CD8-positive, alpha-beta memory T cell (primary cell): ENCODE measurements around the gene ARHGEF18. TPM values are rescaled to one million over a fixed set of nuclear protein-coding genes. Genes with fewer than 3 reads are reported as not detected.

Source experiments
- CTCF ChIA-PET: fragments of 350-600 bp; sonication (Branson Sonifier 250); formaldehyde crosslinking; loops from one replicate; lab custom pipeline; 2021; ENCODE audit warnings: antibody characterized with exemption; lab: Charles Lee
- POLR2A ChIA-PET: fragments of 350-600 bp; sonication (Branson Sonifier 250); formaldehyde crosslinking; loops from one replicate; lab custom pipeline; 2021; ENCODE audit warnings: antibody characterized with exemption; lab: Charles Lee
- DNase-seq, 5 donors: peaks; one replicate each; pipeline versions ENCODE4 v3.0.0 to v3.0.0-alpha.2; 2020 to 2022; ENCODE audit warnings: mixed read lengths in 1 of 5
- H3K27ac ChIP-seq: one replicate; pipeline ENCODE4 v1.7.0; 2013; ENCODE audit warnings: low read depth, mild to moderate bottlenecking, low read length, moderate library complexity
- H3K27me3 ChIP-seq: 2 replicates; pipeline ENCODE4 v1.7.0; 2013; ENCODE audit warnings: low read length, mild to moderate bottlenecking; ENCODE audit not compliant: insufficient read depth, poor library complexity, severe bottlenecking
- H3K36me3 ChIP-seq: 2 replicates; pipeline ENCODE4 v1.7.0; 2013; ENCODE audit warnings: mild to moderate bottlenecking, low read length, moderate library complexity; ENCODE audit not compliant: insufficient read depth
- H3K4me1 ChIP-seq: 2 replicates; pipeline ENCODE4 v1.7.0; 2013; ENCODE audit warnings: mild to moderate bottlenecking, low read length, moderate library complexity; ENCODE audit not compliant: insufficient read depth
- H3K4me3 ChIP-seq: 2 replicates; pipeline ENCODE4 v1.7.0; 2013; ENCODE audit warnings: mild to moderate bottlenecking, low read length
- H3K9me3 ChIP-seq: 2 replicates; pipeline ENCODE4 v1.7.0; 2013; ENCODE audit warnings: mild to moderate bottlenecking, low read length
- H3K27ac Mint-ChIP-seq, 8 donors: one replicate each; pipeline ENCODE4 v1.8.0; 2020 to 2021; ENCODE audit warnings: mixed read lengths in 8 of 8, mild to moderate bottlenecking in 6 of 8, inconsistent platforms in 3 of 8, moderate library complexity in 3 of 8
- H3K27me3 Mint-ChIP-seq, 2 donors: one replicate each; pipeline ENCODE4 v1.8.0; 2020 to 2021; ENCODE audit warnings: mixed read lengths in 2 of 2, mild to moderate bottlenecking in 1 of 2, moderate library complexity in 1 of 2
- H3K36me3 Mint-ChIP-seq, 3 donors: one replicate each; pipeline ENCODE4 v1.8.0; 2020 to 2021; ENCODE audit warnings: mixed read lengths in 3 of 3, inconsistent platforms in 1 of 3, mild to moderate bottlenecking in 1 of 3
- H3K4me1 Mint-ChIP-seq, 3 donors: one replicate each; pipeline ENCODE4 v1.8.0; 2020 to 2021; ENCODE audit warnings: mixed read lengths in 3 of 3, inconsistent platforms in 1 of 3, mild to moderate bottlenecking in 1 of 3
- H3K4me3 Mint-ChIP-seq, 7 donors: one replicate each; pipeline ENCODE4 v1.8.0; 2020 to 2021; ENCODE audit warnings: mixed read lengths in 7 of 7, mild to moderate bottlenecking in 6 of 7, moderate library complexity in 4 of 7, inconsistent platforms in 2 of 7
- H3K9me3 Mint-ChIP-seq, 5 donors: one replicate each; pipeline ENCODE4 v1.8.0; 2020 to 2022; ENCODE audit warnings: mixed read lengths in 5 of 5, mild to moderate bottlenecking in 3 of 5, moderate library complexity in 2 of 5, inconsistent platforms in 1 of 5
- polyA plus RNA-seq: library from polyadenylated mRNA; unstranded; fragments of 300-500 nt; fragmentation: Illumina TruSeq; gene quantifications from one replicate; pipeline ENCODE4 v1.2.3, GENCODE V29; 2021
- total RNA-seq, 2 experiments: library from RNA; stranded (reverse); gene quantifications; one replicate each; pipeline ENCODE4 v1.2.3, GENCODE V29; 2021

ARHGEF18 gene
- total and polyA plus RNA-seq, 3 experiments from 2014 or later, result 9.6 to 53.3 (median 51.0) TPM

GRCh38 chr19:7385062-7385461 lies 36.3 kb downstream of the ARHGEF18 start:
- CTCF ChIA-PET, result interaction anchor here (0.8 kb wide), 1 partner anchor 40 kb away, joined by 3 read pairs; no protein-coding TSS in a partner anchor
- peaks cover 12 to 34% (median 24%) of the 10 kb centered on the region in 3 donors for H3K4me1 Mint-ChIP-seq
- no peak overlapping the region for H3K4me3 Mint-ChIP-seq
- no peak for DNase-seq
- peak overlapping the region in 3 of 8 donors; percentile 45 to 91 (median 79) for H3K27ac Mint-ChIP-seq
- Histone ChIP-seq H3K4me3 (no peak overlapping the region), H3K36me3 (peaks cover 35% of the 10 kb centered on the region), H3K27ac (no peak overlapping the region), H3K27me3 (no peaks in the 10 kb centered on the region), H3K4me1 (peaks cover 4% of the 10 kb centered on the region), H3K9me3 (no peaks in the 10 kb centered on the region)
- H3K9me3 Mint-ChIP-seq, result no peaks in the 10 kb centered on the region
- peaks cover 5 to 68% (median 6%) of the 10 kb centered on the region in 3 donors for H3K36me3 Mint-ChIP-seq
- POLR2A ChIA-PET, result interaction anchor here (0.9 kb wide), 1 partner anchor 31 kb away, joined by 4 read pairs; no protein-coding TSS in a partner anchor
- no peaks in the 10 kb centered on the region for H3K27me3 Mint-ChIP-seq

DNA sequence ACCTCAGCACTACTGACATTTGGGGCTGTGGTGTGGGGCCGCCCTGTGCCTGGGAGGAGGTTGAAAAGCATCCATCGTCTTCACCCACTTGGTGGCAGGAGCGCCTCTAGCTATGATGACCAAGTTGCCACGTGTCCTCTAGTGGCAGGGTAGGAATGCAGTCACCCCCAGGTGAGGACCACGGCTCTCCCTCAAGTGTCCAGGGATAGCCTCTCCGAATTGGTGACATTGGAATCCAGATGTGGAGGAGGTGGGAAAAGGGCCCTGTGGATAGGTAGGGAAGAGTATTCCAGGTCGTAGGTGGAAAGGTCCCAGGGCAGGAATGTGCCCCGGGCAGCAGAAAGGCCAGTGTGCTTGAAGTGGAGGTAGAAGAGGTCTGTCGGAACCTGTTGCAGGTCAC lies 37.6 kb downstream of the ARHGEF18 start:
- Mint-ChIP-seq H3K4me1 (peaks cover 6 to 26% (median 20%) of the 10 kb centered on the region in 3 donors), H3K36me3 (peaks cover under 1 to 68% (median 5%) of the 10 kb centered on the region in 3 donors), H3K27me3 (no peaks in the 10 kb centered on the region), H3K27ac (peak overlapping the region in 6 of 8 donors; percentile 7 to 75 (median 53)), H3K9me3 (no peaks in the 10 kb centered on the region), H3K4me3 (peak overlapping the region in 1 of 7 donors; percentile 3)
- H3K27me3 ChIP-seq, result no peaks in the 10 kb centered on the region
- ChIA-PET CTCF (no interaction called here), POLR2A (no interaction called here)
- H3K4me3 ChIP-seq, result no peak overlapping the region
- H3K9me3 ChIP-seq, result no peaks in the 10 kb centered on the region
- H3K4me1 ChIP-seq, result peaks cover 4% of the 10 kb centered on the region
- H3K27ac ChIP-seq, result no peak overlapping the region
- H3K36me3 ChIP-seq, result peaks cover 33% of the 10 kb centered on the region
- DNase-seq, result no peak

DNA sequence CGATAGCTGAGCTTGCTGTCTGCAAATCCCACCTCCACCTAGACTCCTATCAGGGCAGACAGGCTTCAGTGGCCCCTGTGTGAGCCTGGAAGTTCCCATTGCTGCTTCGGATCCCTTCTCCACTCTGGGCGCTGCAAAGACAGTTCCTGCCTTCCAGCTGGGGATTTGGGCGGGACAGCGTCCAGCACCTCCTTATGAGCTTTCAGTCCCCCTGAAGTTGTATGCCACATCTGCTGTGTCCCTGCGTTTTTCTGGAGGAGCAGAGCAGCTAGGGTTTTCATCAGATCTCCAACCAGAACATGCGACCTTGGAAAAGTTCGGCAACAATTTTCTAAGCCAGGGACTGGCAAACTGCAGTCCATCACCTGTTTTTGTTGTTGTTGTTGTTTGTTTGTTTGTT lies 38.0 kb downstream of the ARHGEF18 start:
- Histone ChIP-seq H3K9me3 (no peaks in the 10 kb centered on the region), H3K27ac (no peak overlapping the region), H3K27me3 (no peaks in the 10 kb centered on the region), H3K4me3 (no peak overlapping the region), H3K36me3 (peaks cover 38% of the 10 kb centered on the region), H3K4me1 (peaks cover 4% of the 10 kb centered on the region)
- H3K4me1 Mint-ChIP-seq, result peaks cover 6 to 26% (median 20%) of the 10 kb centered on the region in 3 donors
- peak overlapping the region in 3 of 7 donors; percentile 12 to 51 (median 46) for H3K4me3 Mint-ChIP-seq
- no peaks in the 10 kb centered on the region for H3K27me3 Mint-ChIP-seq
- no peak for DNase-seq
- H3K27ac Mint-ChIP-seq, result peak overlapping the region in 5 of 8 donors; percentile 50 to 75 (median 62)
- POLR2A ChIA-PET, result no interaction called here
- peaks cover 3 to 70% (median 7%) of the 10 kb centered on the region in 3 donors for H3K36me3 Mint-ChIP-seq
- H3K9me3 Mint-ChIP-seq, result no peaks in the 10 kb centered on the region
- CTCF ChIA-PET, result interaction anchor here (1.2 kb wide), 1 partner anchor 32 kb away, joined by 4 read pairs; no protein-coding TSS in a partner anchor

DNA sequence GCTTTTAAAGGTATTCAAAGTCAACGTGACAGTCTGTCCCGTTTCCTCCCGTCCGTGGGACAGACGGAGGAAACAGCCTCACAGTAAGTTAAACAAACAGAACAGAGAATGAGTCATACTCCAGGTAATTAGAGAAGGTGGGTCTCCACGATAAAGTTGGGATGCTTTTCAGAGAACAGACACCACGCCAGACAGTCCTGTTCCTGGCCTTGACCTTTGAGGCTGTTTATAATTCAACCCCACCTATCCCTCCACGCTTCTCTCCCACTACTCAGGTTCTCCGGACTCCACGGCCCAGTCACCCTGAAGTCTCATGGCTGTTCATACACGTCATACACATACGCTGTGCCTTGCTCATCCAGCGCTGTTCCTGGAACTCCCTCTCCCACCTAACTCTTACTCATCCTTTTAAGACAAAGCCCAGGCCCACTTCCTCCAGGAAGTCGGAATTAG lies 42.5 kb downstream of the ARHGEF18 start:
- Mint-ChIP-seq H3K4me1 (peaks cover 24 to 39% (median 36%) of the 10 kb centered on the region in 3 donors), H3K4me3 (peak overlapping the region in 1 of 7 donors; percentile 42), H3K36me3 (peaks cover 3 to 51% (median 10%) of the 10 kb centered on the region in 3 donors), H3K27ac (peak overlapping the region in 5 of 8 donors; percentile 8 to 66 (median 28)), H3K27me3 (peaks cover 0 to 1% of the 10 kb centered on the region in 2 donors), H3K9me3 (no peaks in the 10 kb centered on the region)
- no peak for DNase-seq
- ChIA-PET POLR2A (no interaction called here), CTCF (no interaction called here)
- H3K4me3 ChIP-seq, result no peak overlapping the region
- H3K36me3 ChIP-seq, result peaks cover 17% of the 10 kb centered on the region
- H3K4me1 ChIP-seq, result peaks cover 31% of the 10 kb centered on the region
- no peaks in the 10 kb centered on the region for H3K9me3 ChIP-seq
- no peaks in the 10 kb centered on the region for H3K27me3 ChIP-seq
- H3K27ac ChIP-seq, result no peak overlapping the region

DNA sequence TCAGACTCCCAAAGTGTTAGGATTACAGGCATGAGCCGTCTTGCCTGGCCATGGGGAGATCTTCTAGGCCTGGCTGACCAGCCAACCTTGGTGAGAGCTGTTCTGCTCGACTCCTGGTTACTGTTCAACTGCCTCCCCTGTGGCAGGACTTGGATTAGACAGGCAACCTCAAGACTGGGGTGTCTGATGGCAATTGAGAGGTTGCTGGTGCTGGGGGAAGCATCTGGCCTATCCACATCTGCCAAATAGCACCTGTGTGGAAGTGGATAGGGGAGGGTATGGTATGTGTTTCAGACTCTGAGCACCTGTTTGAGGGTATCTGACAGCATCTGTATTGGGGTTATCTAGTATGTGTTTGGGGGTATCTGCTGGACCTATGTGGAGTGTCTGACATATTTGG lies 44.7 kb downstream of the ARHGEF18 start:
- H3K9me3 Mint-ChIP-seq, result no peaks in the 10 kb centered on the region
- Histone ChIP-seq H3K27ac (no peak overlapping the region), H3K4me1 (peaks cover 34% of the 10 kb centered on the region), H3K27me3 (no peaks in the 10 kb centered on the region), H3K36me3 (peaks cover 13% of the 10 kb centered on the region), H3K4me3 (no peak overlapping the region), H3K9me3 (no peaks in the 10 kb centered on the region)
- H3K4me1 Mint-ChIP-seq, result peaks cover 23 to 44% (median 30%) of the 10 kb centered on the region in 3 donors
- no peak for DNase-seq
- CTCF ChIA-PET, result no interaction called here
- H3K27me3 Mint-ChIP-seq, result peaks cover 0 to 1% of the 10 kb centered on the region in 2 donors
- POLR2A ChIA-PET, result no interaction called here
- H3K27ac Mint-ChIP-seq, result peak overlapping the region; percentile 26 to 90 (median 72)
- peak overlapping the region; percentile 55 to 94 (median 71) for H3K4me3 Mint-ChIP-seq
- H3K36me3 Mint-ChIP-seq, result peaks cover 3 to 42% (median 10%) of the 10 kb centered on the region in 3 donors

DNA sequence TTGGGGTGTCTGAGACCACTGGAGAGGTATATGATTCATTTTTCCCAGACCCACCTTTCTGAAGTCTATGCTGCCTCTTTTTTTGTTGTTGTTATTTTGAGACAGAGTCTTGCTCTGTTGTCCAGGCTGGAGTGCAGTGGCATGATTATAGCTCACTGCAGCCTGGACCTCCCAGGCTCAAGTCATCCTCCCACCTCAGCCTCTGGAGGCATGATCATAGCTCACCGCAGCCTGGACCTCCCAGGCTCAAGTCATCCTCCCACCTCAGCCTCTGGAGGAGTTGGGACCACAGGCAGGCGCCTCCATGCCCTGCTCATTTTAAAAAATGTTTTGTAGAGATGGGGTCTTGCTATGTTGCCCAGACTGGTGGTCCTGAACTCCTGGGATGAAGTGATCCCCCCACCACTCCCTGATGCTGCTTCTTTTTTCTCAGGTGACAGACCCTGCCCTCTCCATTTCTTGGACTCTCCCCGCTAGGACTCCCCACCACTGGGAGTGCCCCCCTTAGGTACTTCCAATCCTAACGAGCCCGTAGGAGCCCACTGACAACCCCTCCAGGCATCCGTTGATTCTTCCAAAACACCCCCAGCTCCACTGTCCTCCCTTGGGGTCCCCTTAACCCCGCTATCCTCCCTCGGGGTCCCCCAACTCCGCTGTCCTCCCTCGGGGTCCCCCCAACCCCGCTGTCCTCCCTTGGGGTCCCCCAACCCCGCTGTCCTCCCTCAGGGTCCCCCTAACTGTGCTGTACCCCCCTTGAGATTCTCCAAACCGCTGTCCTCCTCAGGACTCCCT lies 45.4 kb downstream of the ARHGEF18 start:
- Mint-ChIP-seq H3K4me3 (peak overlapping the region; percentile 79 to 94 (median 90)), H3K27ac (peak overlapping the region; percentile 67 to 96 (median 84)), H3K4me1 (peaks cover 28 to 50% (median 36%) of the 10 kb centered on the region in 3 donors), H3K27me3 (peaks cover 0 to 1% of the 10 kb centered on the region in 2 donors), H3K9me3 (no peaks in the 10 kb centered on the region), H3K36me3 (peaks cover 3 to 47% (median 12%) of the 10 kb centered on the region in 3 donors)
- ChIA-PET POLR2A (interaction anchor here (1.0 to 1.1 kb wide), 2 partner anchors 27 to 325 kb away, joined by 4 read pairs; partner anchors contain the start of gene ZNF557), CTCF (interaction anchor here (1.3 to 3.0 kb wide), 2 partner anchors 40 to 45 kb away, joined by 3 to 11 read pairs; partner anchors contain the start of gene ARHGEF18)
- peaks cover 39% of the 10 kb centered on the region for H3K4me1 ChIP-seq
- peaks cover 13% of the 10 kb centered on the region for H3K36me3 ChIP-seq
- no peaks in the 10 kb centered on the region for H3K27me3 ChIP-seq
- no peak for DNase-seq
- peak overlapping the region; percentile 61 for H3K27ac ChIP-seq
- no peaks in the 10 kb centered on the region for H3K9me3 ChIP-seq
- peak overlapping the region; percentile 49 for H3K4me3 ChIP-seq

GRCh38 chr19:7394731-7395359 lies 46.1 kb downstream of the ARHGEF18 start:
- Histone ChIP-seq H3K9me3 (no peaks in the 10 kb centered on the region), H3K27ac (peak overlapping the region; percentile 61), H3K4me3 (peak overlapping the region; percentile 54), H3K4me1 (peaks cover 40% of the 10 kb centered on the region), H3K36me3 (peaks cover 13% of the 10 kb centered on the region), H3K27me3 (no peaks in the 10 kb centered on the region)
- peaks cover 31 to 57% (median 40%) of the 10 kb centered on the region in 3 donors for H3K4me1 Mint-ChIP-seq
- DNase-seq, result peak; percentile 84 to 94 (median 90)
- ChIA-PET CTCF (interaction anchor here (1.3 to 3.0 kb wide), 2 partner anchors 40 to 46 kb away, joined by 3 to 11 read pairs; partner anchors contain the start of gene ARHGEF18), POLR2A (interaction anchor here (0.6 to 1.1 kb wide), 3 partner anchors 28 to 326 kb away, joined by 3 to 4 read pairs (median 4); partner anchors contain the start of genes ARHGEF18 and ZNF557)
- H3K36me3 Mint-ChIP-seq, result peaks cover 3 to 48% (median 12%) of the 10 kb centered on the region in 3 donors
- H3K9me3 Mint-ChIP-seq, result no peaks in the 10 kb centered on the region
- H3K27ac Mint-ChIP-seq, result peak overlapping the region; percentile 67 to 96 (median 82)
- peak overlapping the region; percentile 85 to 94 (median 90) for H3K4me3 Mint-ChIP-seq
- peaks cover 0 to 1% of the 10 kb centered on the region in 2 donors for H3K27me3 Mint-ChIP-seq
